LNCAP (cell line): ENCODE results near the gene ETF1.

Source experiments
- TF ChIP-seq, protein P1 (sequence below): fragments of 450-650 bp; IDR thresholded peaks from 2 replicates; pipeline ENCODE4 v1.5.1; 2017; ENCODE audit warnings: mild to moderate bottlenecking

Gene ETF1

DNA sequence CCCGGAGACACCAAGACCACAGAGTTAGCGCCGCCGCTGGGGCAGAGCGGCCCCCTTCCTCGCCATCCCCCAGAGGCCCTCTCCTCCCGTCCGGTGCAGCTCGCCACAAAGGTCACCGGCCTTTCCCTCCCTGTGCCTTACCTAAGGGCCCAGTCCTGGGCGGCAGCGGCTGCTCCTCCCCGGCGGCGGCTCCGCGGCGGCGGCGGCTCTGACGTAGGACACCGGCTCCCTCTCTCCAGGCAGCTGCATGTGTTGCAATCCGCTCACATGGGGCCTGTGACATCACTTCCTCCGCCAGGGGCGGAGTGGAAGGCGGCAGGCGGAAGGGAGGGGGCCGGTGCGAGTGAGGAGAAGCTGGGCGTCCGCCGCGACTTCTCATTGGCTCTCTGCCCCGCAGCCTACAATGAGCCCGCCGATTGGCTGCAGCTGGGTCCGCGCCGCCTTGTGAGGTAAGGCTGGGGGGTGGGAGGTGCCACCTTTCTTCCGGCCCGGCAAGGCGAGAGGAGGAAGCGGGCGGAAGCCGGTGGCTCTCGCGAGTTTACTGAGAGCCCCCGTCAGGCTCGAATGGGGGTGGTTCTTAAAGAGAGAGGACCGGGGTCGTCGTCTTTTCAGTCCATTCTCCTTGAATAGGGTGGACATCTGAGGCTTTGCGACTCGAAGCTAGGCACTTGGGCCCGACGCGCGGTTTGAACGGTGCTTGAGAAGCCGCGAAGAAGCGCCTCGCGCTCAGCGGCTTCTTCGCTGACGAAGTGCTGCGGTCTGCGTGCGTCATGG is at the start of gene ETF1:
Gene ETF1 (minus strand): TSS at position 281 of the 774 bp plus-strand sequence. CDS start 318 bp downstream, outside the sequence.
- TF ChIP-seq, protein P1, sequence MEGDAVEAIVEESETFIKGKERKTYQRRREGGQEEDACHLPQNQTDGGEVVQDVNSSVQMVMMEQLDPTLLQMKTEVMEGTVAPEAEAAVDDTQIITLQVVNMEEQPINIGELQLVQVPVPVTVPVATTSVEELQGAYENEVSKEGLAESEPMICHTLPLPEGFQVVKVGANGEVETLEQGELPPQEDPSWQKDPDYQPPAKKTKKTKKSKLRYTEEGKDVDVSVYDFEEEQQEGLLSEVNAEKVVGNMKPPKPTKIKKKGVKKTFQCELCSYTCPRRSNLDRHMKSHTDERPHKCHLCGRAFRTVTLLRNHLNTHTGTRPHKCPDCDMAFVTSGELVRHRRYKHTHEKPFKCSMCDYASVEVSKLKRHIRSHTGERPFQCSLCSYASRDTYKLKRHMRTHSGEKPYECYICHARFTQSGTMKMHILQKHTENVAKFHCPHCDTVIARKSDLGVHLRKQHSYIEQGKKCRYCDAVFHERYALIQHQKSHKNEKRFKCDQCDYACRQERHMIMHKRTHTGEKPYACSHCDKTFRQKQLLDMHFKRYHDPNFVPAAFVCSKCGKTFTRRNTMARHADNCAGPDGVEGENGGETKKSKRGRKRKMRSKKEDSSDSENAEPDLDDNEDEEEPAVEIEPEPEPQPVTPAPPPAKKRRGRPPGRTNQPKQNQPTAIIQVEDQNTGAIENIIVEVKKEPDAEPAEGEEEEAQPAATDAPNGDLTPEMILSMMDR, result no peak

DNA sequence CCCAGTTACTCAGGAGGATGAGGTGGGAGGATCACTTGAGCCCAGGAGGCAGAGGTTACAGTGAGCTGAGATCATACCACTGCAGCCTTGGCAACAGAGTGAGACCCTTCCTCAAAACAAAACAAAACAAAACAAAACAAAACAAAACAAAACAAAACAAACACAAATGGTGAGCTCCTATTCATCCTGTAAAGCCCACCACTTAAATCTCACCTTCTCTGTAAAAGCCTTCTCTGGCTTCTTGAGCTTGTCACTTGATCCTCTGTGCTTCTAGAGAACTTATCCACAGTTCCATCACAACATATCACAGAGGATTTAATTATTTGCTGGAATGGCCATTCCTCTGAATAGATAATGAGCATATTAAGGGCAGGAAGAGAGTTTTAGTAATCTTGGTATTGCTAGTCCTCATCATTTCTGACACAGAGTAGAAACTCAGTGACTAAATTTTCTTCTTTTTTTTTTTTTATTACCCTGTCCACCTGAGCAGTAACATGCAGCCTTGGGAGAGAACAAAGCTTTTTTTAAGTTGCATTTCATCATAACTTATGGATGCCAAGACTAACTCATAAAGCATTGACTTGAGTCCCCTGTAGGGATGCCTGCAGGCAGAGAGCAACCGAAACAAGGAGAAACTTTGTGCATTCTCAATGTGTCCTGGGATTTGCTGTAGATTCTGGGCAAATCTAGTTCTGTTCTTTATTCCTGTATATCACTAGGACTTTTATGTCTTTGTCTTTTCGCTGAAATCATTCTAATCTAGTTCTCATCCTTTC is 45.2 kb upstream of the ETF1 start:
- TF ChIP-seq, protein P1, result no peak

DNA sequence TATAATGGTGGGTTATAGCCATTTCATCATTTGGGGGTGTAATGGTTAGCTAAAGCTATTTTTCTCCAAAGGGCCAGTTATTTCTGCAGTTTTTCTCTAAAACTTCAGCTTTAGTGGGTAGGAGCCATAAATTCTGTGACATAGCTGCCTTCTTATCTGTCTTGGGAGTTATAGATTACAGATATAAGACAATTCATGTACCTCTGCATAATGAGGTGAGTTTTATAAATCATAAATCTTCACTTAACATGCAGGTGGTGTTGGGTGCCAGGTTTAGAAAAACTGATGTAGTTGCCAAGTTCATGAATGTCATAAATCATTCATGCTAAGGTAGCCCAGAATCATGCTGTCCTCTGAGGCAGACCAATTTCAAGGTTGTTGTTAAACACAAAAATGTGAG is 42.1 kb upstream of the ETF1 start:
- TF ChIP-seq, protein P1, result no peak

DNA sequence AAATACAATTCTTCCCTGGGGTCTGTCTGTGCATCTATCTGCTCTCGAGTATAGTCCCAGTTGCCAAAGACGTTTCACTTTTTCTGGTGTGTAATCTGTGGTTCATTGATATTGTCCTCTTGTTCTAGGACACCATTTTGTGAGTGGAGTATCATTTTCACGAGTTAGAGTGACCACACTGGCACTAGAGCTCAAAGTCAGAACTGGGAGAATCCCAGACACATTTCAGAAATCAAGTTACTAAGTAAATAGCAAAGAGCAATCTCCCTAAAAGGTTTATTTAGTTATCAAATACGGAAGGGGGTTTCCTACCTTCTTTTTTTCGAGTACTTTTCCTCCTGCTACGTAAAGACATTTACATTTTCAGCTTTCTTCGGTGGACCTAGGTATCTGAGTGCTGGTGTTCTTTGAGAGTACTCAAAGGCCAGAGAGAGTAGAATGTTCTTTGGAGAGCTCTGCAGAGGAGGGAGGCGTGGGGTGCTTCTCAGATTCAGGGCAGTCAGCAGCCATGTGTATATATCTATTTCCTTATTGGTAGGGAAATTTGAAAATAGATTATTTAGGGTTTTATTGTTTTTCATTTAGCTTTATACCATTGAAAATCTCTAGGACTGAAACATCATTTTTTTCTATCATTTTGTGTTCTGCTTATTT is 41.1 kb upstream of the ETF1 start:
- TF ChIP-seq, protein P1, result no peak

DNA sequence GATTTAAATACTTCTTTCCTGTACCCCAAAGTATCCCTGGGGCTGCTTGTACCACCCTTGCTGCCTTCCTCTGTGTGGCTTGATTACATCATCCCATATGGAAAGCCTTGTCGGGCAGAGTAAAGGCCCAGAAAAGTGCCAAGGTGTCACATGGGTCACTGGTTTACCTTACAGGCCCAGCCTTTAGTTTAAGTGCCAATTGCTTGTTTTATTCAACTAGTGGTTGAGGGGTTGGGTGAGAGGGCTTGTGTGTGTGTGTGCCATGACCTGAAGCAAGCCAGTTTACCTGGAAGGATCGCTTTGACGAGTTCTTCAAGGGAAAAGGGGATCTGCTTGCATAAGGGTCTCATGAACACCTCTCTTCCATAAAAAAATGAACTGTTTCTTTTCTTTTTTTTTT is 39.9 kb upstream of the ETF1 start:
- TF ChIP-seq, protein P1, result no peak

DNA sequence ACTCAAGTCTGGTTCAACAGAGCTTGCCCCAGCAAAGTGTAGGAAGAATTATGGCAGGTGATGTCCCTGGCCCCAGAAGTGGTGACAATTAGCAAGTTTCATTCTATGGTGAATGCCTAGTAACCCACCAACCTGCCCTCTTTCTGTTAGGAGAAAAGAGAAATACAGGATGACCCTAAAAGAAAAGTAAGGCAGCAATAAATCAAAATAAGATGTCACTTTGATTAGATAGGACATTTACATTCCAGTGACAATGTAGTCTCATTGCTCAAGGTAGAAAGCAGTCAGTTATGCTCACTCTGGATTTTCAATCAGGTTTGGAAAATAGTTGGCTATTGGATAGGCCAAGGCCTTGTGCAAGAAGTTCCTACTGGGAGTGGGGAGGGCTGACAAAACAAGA is 37.7 kb upstream of the ETF1 start:
- TF ChIP-seq, protein P1, result no peak

DNA sequence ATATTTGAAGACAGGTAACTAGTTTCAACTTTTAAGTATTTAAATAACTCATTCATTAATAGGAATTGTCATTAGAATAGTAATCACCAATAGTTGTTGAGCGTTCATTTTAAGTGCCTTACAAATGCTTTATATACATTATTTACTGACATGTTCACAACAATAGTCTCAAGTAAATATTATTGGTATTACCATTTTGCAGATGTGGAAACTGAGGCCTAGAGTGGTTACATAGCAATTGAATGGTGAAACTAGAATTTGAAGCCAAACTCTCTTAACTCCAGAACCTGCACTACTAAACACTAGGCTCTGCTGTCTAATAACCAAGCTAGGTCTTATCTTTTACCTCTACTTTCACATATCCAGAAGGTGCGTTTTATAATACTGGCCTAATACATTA is 37.0 kb upstream of the ETF1 start:
- TF ChIP-seq, protein P1, result no peak
